Measurements from ENCODE around the gene CMTM1. TPM values are rescaled to one million over a fixed set of nuclear protein-coding genes. Genes with fewer than 3 reads are reported as not detected.
"Not testable (repeated sequence)": the region's sequence is repeated elsewhere in the genome, so short reads cannot be mapped to it uniquely, and the experiment has no call there.

CMTM1 gene
- total RNA-seq, 1 experiment from 2014 or later = 5.2 TPM

- CTCF ChIA-PET = not testable (repeated sequence)
Observed at GRCh38 chr16:66567270-66567669, 1.0 kb downstream of the CMTM1 start.

GRCh38 chr16:66568355-66568754, 2.1 kb downstream of the CMTM1 start:
- Histone ChIP-seq H3K9ac (ENCODE audit: low read length) (no peak overlapping the region), H3K4me3 (replicated peaks in 1 of 2; ENCODE audit: low read depth in 1 of 2, low read length in 2 of 2) (no peak overlapping the region), H3K36me3 (ENCODE audit: control insufficient read depth in 1 of 2, insufficient read depth in 2 of 2, low read length in 2 of 2) (no peaks in the 10 kb centered on the region; a peak in 1 of 4 replicates), H3K9me2 (ENCODE audit: insufficient read depth) (no peaks in the 10 kb centered on the region), H3K4me1 (ENCODE audit: control insufficient read depth in 1 of 2, insufficient read depth in 2 of 2, low read length in 2 of 2) (peaks cover 0 to 13% of the 10 kb centered on the region in 2 experiments; a peak in 3 of 4 replicates), H2AFZ (ENCODE audit: low read depth, low read length, poor library complexity, severe bottlenecking) (no peak overlapping the region), H4K20me1 (ENCODE audit: insufficient read depth) (peaks cover 3% of the 10 kb centered on the region; the same call in 1 of the 2 replicates), H3K4me2 (ENCODE audit: low read length) (no peak overlapping the region), H3K9me3 (ENCODE audit: control insufficient read depth in 1 of 2, insufficient read depth in 1 of 2, low read depth in 1 of 2, low read length in 2 of 2) (no peaks in the 10 kb centered on the region), H3K79me2 (ENCODE audit: insufficient read depth, low read length) (no peaks in the 10 kb centered on the region), H3K27me3 (ENCODE audit: insufficient read depth, low read length) (no peaks in the 10 kb centered on the region), H3K27ac (ENCODE audit: low read depth, low read length) (no peak overlapping the region)
- no TSS peak for BruUV-seq (replicated peaks)
- POLR2A ChIA-PET = no interaction called here
- RAD21 ChIA-PET (ENCODE audit: low non-redundant PET in 1 of 2, low total read pairs in 2 of 2, uncharacterized antibody in 2 of 2, unreplicated experiment in 2 of 2) = no interaction called here
- DNase-seq (ENCODE audit: low read depth, low spot score) (no peak), ATAC-seq (no peak)
- CTCF ChIA-PET = no interaction called here
- TF ChIP-seq CBX3 (IDR thresholded peaks at IDR 0.05; ENCODE audit: low read depth) = no peak
- TF ChIP-seq ZBTB33 (IDR thresholded peaks at IDR 0.05; ENCODE audit: extremely low read depth, insufficient replicate concordance, low read length) = no peak
- no peak for TF ChIP-seq SP1 (IDR thresholded peaks at IDR 0.05; ENCODE audit: low read depth)
- no peak for TF ChIP-seq ELF1 (IDR thresholded peaks at IDR 0.05; ENCODE audit: borderline replicate concordance, low read depth)
- no peak for TF ChIP-seq TCF7L2 (IDR thresholded peaks at IDR 0.05; ENCODE audit: borderline replicate concordance, extremely low read depth, insufficient read depth, insufficient read length)
- no peak for TF ChIP-seq MAX (IDR thresholded peaks at IDR 0.05)
- TF ChIP-seq SRF (IDR thresholded peaks at IDR 0.05; ENCODE audit: low read depth) = no peak
- no peak for TF ChIP-seq POLR2A (IDR thresholded peaks at IDR 0.05; ENCODE audit: borderline replicate concordance, extremely low read depth, insufficient read depth, insufficient read length)
- intact Hi-C loops (cut with micrococcal nuclease) = no loop called here

More at GRCh38 chr16:66567270-66567669, 1.0 kb downstream of the CMTM1 start:
- H3K9ac ChIP-seq (ENCODE audit: low read length); RAD21 ChIA-PET (ENCODE audit: low non-redundant PET in 1 of 2, low total read pairs in 2 of 2, uncharacterized antibody in 2 of 2, unreplicated experiment in 2 of 2); H3K79me2 ChIP-seq (ENCODE audit: insufficient read depth, low read length); H3K27me3 ChIP-seq (ENCODE audit: insufficient read depth, low read length); H3K4me2 ChIP-seq (ENCODE audit: low read length); H3K9me2 ChIP-seq (ENCODE audit: insufficient read depth); H4K20me1 ChIP-seq (ENCODE audit: insufficient read depth); H3K36me3 ChIP-seq (ENCODE audit: control insufficient read depth in 1 of 2, insufficient read depth in 2 of 2, low read length in 2 of 2); POLR2A ChIA-PET; H2AFZ ChIP-seq (ENCODE audit: low read depth, low read length, poor library complexity, severe bottlenecking); ATAC-seq; H3K27ac ChIP-seq (ENCODE audit: low read depth, low read length); H3K4me3 ChIP-seq (replicated peaks in 1 of 2; ENCODE audit: low read depth in 1 of 2, low read length in 2 of 2); intact Hi-C loops (cut with micrococcal nuclease); DNase-seq (ENCODE audit: low read depth, low spot score); H3K9me3 ChIP-seq (ENCODE audit: control insufficient read depth in 1 of 2, insufficient read depth in 1 of 2, low read depth in 1 of 2, low read length in 2 of 2); BruUV-seq (replicated peaks): not testable (repeated sequence)
- peaks cover 0 to 13% of the 10 kb centered on the region in 2 experiments; a peak in 3 of 4 replicates for H3K4me1 ChIP-seq (ENCODE audit: control insufficient read depth in 1 of 2, insufficient read depth in 2 of 2, low read length in 2 of 2)
